ENCODE data around the gene NPAT. TPM values are rescaled to one million over a fixed set of nuclear protein-coding genes. Genes with fewer than 3 reads are reported as not detected.

Gene NPAT
- total and polyA plus RNA-seq, 9 of the 15 experiments (the other 6 are each of a cell fraction or from before 2014, with no cell fraction given): 8.8 to 30.0 (median 22.1) TPM

DNA sequence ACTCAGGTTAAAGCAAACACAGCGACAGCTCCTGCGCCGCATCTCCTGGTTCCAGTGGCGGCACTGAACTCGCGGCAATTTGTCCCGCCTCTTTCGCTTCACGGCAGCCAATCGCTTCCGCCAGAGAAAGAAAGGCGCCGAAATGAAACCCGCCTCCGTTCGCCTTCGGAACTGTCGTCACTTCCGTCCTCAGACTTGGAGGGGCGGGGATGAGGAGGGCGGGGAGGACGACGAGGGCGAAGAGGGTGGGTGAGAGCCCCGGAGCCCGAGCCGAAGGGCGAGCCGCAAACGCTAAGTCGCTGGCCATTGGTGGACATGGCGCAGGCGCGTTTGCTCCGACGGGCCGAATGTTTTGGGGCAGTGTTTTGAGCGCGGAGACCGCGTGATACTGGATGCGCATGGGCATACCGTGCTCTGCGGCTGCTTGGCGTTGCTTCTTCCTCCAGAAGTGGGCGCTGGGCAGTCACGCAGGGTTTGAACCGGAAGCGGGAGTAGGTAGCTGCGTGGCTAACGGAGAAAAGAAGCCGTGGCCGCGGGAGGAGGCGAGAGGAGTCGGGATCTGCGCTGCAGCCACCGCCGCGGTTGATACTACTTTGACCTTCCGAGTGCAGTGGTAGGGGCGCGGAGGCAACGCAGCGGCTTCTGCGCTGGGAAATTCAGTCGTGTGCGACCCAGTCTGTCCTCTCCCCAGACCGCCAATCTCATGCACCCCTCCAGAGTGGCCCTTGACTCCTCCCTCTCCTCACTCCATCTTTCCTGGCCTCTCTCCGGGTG lies at the start of gene NPAT, which contains the start of gene ATM (continued):
- TF ChIP-seq, protein P1, sequence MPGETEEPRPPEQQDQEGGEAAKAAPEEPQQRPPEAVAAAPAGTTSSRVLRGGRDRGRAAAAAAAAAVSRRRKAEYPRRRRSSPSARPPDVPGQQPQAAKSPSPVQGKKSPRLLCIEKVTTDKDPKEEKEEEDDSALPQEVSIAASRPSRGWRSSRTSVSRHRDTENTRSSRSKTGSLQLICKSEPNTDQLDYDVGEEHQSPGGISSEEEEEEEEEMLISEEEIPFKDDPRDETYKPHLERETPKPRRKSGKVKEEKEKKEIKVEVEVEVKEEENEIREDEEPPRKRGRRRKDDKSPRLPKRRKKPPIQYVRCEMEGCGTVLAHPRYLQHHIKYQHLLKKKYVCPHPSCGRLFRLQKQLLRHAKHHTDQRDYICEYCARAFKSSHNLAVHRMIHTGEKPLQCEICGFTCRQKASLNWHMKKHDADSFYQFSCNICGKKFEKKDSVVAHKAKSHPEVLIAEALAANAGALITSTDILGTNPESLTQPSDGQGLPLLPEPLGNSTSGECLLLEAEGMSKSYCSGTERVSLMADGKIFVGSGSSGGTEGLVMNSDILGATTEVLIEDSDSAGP (CRISPR knock-in tag; IDR thresholded peaks at IDR 0.05): no peak
- TF ChIP-seq ELF1 (tag; IDR thresholded peaks at IDR 0.05): peak; percentile 96
- TF ChIP-seq, protein P2, sequence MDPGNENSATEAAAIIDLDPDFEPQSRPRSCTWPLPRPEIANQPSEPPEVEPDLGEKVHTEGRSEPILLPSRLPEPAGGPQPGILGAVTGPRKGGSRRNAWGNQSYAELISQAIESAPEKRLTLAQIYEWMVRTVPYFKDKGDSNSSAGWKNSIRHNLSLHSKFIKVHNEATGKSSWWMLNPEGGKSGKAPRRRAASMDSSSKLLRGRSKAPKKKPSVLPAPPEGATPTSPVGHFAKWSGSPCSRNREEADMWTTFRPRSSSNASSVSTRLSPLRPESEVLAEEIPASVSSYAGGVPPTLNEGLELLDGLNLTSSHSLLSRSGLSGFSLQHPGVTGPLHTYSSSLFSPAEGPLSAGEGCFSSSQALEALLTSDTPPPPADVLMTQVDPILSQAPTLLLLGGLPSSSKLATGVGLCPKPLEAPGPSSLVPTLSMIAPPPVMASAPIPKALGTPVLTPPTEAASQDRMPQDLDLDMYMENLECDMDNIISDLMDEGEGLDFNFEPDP (CRISPR knock-in tag; IDR thresholded peaks at IDR 0.05): no peak
- no peak for TF ChIP-seq ZNF143 (CRISPR knock-in tag; IDR thresholded peaks at IDR 0.05)
- TF ChIP-seq SAP30 (IDR thresholded peaks at IDR 0.05; ENCODE audit: borderline replicate concordance, insufficient read depth, low read depth, low read length, poor library complexity, severe bottlenecking): peak; percentile 79
- TF ChIP-seq FOXA1 (IDR thresholded peaks at IDR 0.05; ENCODE audit: borderline replicate concordance): no peak
- no peak for TF ChIP-seq ZNF75A (CRISPR knock-in tag; IDR thresholded peaks at IDR 0.05)

All from K562 (cell line).